Right renal pelvis (tissue), 4 donors: ENCODE measurements around the gene SZT2. TPM values are rescaled to one million over a fixed set of nuclear protein-coding genes. Genes with fewer than 3 reads are reported as not detected.
"Not testable (repeated sequence)": the region's sequence is repeated elsewhere in the genome, so short reads cannot be mapped to it uniquely, and the experiment has no call there.

Experiments used
- DNase-seq, 4 donors: peaks; one replicate each; pipeline ENCODE4 v3.0.0-alpha.2; 2013; ENCODE audit warnings: low read depth in 4 of 4, low spot score in 3 of 4, missing footprints in 1 of 4
- polyA plus RNA-seq, 4 donors: library from polyadenylated mRNA; unstranded; fragments of 120-200 nt; gene quantifications; one replicate each; pipeline ENCODE4 v1.2.1, GENCODE V29; 2013; ENCODE audit not compliant: insufficient read length in 4 of 4

Gene SZT2
- polyA plus RNA-seq, 4 donors: 17.8 to 22.7 (median 20.2) TPM

- no peak for DNase-seq
Observed at GRCh38 chr1:43477716-43478115, 88.0 kb downstream of the SZT2 start.

DNA sequence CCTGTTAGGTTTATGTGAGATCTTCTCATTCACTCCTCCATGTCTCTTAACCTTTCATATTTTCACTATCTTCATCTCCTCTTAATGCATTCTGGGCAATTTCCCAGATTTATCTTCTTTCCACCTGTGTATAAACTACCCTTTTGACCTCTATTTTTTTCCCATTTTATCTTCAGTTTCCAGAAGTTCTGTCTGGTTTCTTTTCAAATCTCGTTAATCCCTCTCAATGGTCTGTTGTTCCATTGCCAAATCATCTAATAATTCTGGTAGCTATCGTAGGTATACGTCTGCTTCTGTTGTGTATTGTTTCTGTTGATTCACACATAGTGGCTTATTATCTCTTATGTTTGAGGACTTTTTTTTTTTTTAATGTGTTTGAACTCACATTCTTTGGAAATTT is 89.7 kb downstream of the SZT2 start:
- DNase-seq: no peak

GRCh38 chr1:43481491-43481890 is 91.8 kb downstream of the SZT2 start:
- DNase-seq: peak; percentile 7 to 23 (median 17)

- no peak for DNase-seq
Observed at GRCh38 chr1:43482215-43482614, 92.5 kb downstream of the SZT2 start.

DNA sequence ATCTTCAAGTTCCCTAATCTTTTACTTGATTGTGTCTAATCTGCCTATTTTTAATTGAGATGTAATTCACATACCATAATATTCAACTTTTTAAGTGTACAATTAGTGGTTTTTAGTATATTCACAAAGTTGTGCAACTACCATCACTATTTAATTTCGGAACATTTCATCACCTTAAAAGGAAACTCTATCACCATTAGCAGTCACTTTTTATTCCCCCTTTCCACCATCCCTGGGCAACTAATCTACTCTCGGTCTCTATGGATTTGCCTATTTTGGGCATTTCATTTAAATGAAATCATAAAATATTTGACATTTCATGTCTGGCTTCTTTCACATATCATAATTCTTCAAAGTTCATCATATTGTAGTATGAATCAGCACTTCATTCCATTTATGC is 94.7 kb downstream of the SZT2 start:
- no peak for DNase-seq

DNA sequence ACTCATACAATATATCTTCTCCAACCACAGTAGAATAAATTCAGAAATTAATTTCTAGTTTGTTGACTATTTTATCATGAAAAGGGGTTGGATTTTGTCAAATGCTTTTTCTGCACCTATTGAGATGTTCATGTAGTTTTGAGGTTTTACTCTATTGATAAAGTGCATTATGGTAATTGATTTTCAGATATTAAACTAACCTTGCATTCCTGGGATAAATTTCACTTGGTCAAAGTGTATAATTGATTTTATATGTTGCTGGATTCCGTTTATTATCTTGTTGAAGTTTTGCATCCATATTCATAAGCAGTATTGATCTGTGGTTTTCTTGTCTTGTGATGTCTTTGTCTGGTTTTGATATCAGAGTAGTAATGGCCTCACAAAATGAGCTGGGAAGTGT is 98.5 kb downstream of the SZT2 start:
- no peak for DNase-seq

DNA sequence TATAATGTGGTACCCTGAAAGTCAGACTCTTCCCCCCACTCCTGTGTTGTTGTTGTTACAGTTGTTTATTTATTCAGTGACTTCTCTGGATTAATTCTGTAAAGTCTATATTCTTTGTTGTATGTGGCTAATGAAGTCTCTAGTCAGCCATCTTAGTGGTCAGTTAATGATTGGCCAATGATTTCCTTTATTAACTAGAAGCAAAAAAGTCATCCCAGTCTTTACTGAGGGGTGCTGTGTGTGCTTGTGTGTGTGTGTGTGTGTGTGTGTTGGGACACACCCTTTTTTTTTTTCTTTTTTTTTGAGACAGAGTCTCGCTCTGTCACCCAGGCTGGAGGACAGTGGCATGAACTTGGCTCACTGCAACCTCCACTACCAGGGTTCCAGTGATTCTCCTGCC is 101.4 kb downstream of the SZT2 start:
- DNase-seq: no peak

DNA sequence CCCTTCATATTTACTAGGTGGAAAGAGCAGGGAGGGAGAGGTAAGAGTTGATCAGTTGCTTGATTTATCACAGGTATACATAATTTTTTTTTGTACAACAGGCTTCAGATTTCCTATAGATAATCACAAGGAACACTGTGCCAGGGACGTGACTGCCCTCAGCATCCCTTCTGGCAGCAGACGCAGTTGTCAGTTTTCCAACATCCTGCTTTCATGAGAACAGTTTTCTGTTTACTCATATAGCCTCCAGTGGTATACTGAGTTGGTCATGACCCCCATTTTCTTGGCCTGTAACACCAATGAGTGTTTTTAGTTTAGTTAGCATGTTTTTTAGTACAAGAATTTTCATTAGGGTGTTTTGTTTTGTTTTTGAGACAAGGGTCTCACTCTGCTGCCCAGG is 103.1 kb downstream of the SZT2 start:
- no peak for DNase-seq

- no peak for DNase-seq
Observed at GRCh38 chr1:43493661-43494450, 104.2 kb downstream of the SZT2 start.

GRCh38 chr1:43495204-43495603 is 105.5 kb downstream of the SZT2 start:
- DNase-seq: no peak

DNA sequence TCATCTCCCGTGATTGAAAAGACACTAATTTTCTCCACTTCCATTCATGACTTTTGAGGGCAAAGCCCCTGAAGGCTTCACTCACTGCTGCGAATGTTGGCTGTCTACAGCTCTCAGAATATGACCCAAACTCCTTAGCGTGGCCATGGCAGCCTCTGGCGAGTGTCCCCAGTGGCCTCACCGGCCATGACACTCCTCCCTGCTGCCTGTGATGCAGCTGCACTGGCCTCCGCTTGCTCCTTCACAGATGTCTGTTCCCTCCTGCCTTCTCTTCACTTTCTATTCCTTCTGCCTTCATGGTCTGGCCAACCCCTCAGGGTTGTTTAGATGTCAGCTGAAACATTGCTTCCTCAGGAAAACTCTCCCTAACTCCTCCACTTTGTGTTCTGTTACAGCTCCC is 110.2 kb downstream of the SZT2 start:
- no peak for DNase-seq

- DNase-seq: not testable (repeated sequence)
Observed at GRCh38 chr1:43501806-43502205, 112.1 kb downstream of the SZT2 start.

- DNase-seq: no peak
Observed at GRCh38 chr1:43503534-43503933, 113.8 kb downstream of the SZT2 start.

Other genes with a start within 250 kb of the SZT2 start
- 10 to 100 TPM; 72.7 to 79.2 (median 74.3) TPM for gene EBNA1BP2, start 217.6 kb upstream of the SZT2 start, polyA plus RNA-seq
- gene CFAP57, start 217.6 kb upstream of the SZT2 start, polyA plus RNA-seq: 1 to 10 TPM; 2.9 to 4.1 (median 3.6) TPM
- gene TMEM125, start 119.9 kb upstream of the SZT2 start, polyA plus RNA-seq: 10 to 100 TPM; 13.4 to 17.1 (median 15.7) TPM
- gene C1orf210, start 104.3 kb upstream of the SZT2 start, polyA plus RNA-seq: 10 to 100 TPM; 26.2 to 30.6 (median 28.8) TPM
- gene TIE1, start 88.9 kb upstream of the SZT2 start, polyA plus RNA-seq: 10 to 100 TPM; 48.1 to 59.1 (median 54.7) TPM
- under 1 TPM; 0.11 to 0.84 (median 0.50) TPM for gene MPL, start 52.1 kb upstream of the SZT2 start, polyA plus RNA-seq
- gene CDC20, start 30.9 kb upstream of the SZT2 start, polyA plus RNA-seq: 10 to 100 TPM; 35.9 to 42.6 (median 38.4) TPM
- 10 to 100 TPM; 81.0 to 94.4 (median 86.9) TPM for gene ELOVL1, start 21.9 kb upstream of the SZT2 start, polyA plus RNA-seq
- gene MED8, start 99 bp upstream of the SZT2 start, polyA plus RNA-seq: 10 to 100 TPM; 39.3 to 43.1 (median 41.2) TPM
- 10 to 100 TPM; 35.1 to 39.1 (median 37.9) TPM for gene HYI, start 64.0 kb downstream of the SZT2 start, polyA plus RNA-seq
- gene PTPRF, start 141.0 kb downstream of the SZT2 start, polyA plus RNA-seq: 100 to 1,000 TPM; 203 to 222 (median 211) TPM